Activated B cell treated with CpG ODN at 0.5 μM for 24 hours (primary cell): Measurements from ENCODE around the gene P4HA2. TPM values are rescaled to one million over a fixed set of nuclear protein-coding genes. Genes with fewer than 3 reads are reported as not detected.

ENCODE experiments used
- ATAC-seq: fragments of 200-7000 bp; cut with Tn5 transposase; one replicate; pipeline ENCODE4 v1.10.0; 2021; ENCODE audit warnings: low read depth, mild to moderate bottlenecking, moderate library complexity
- CTCF ChIA-PET: fragments of 350-600 bp; sonication (Branson Sonifier 250); formaldehyde crosslinking; loops from one replicate; lab custom pipeline; 2021; ENCODE audit warnings: antibody characterized with exemption; lab: Charles Lee
- POLR2A ChIA-PET: fragments of 350-600 bp; sonication (Branson Sonifier 250); formaldehyde crosslinking; loops from one replicate; lab custom pipeline; 2021; ENCODE audit warnings: antibody characterized with exemption; lab: Charles Lee
- DNase-seq: peaks from one replicate; pipeline ENCODE4 v3.0.0; 2022
- H3K27ac Mint-ChIP-seq: one replicate; pipeline ENCODE4 v1.8.0; 2020; ENCODE audit warnings: mixed read lengths
- H3K27me3 Mint-ChIP-seq: one replicate; pipeline ENCODE4 v1.8.0; 2021; ENCODE audit warnings: mixed read lengths
- H3K36me3 Mint-ChIP-seq: one replicate; pipeline ENCODE4 v1.8.0; 2021; ENCODE audit warnings: low read depth, mixed read lengths
- H3K4me1 Mint-ChIP-seq: one replicate; pipeline ENCODE4 v1.8.0; 2021; ENCODE audit warnings: mixed read lengths
- H3K4me3 Mint-ChIP-seq: one replicate; pipeline ENCODE4 v1.8.0; 2020; ENCODE audit warnings: mild to moderate bottlenecking, mixed read lengths
- H3K9me3 Mint-ChIP-seq: one replicate; pipeline ENCODE4 v1.8.0; 2020; ENCODE audit warnings: mixed read lengths
- intact Hi-C: fragments of 100-400 bp; cut with micrococcal nuclease; formaldehyde crosslinking; loops from one replicate; pipeline ENCODE4 v1.15.1; 2024
- total RNA-seq: library from RNA; stranded (reverse); gene quantifications from 2 replicates; pipeline ENCODE4 v1.2.3, GENCODE V29; 2022
- TF ChIP-seq, protein P1 (sequence below): fragments of 200-600 bp; IDR thresholded peaks from one replicate; pipeline ENCODE4 v1.8.0; 2022; ENCODE audit warnings: antibody characterized with exemption, mild to moderate bottlenecking

The P4HA2 gene
- total RNA-seq, 1 donor from 2014 or later, result 0.29 TPM

DNA sequence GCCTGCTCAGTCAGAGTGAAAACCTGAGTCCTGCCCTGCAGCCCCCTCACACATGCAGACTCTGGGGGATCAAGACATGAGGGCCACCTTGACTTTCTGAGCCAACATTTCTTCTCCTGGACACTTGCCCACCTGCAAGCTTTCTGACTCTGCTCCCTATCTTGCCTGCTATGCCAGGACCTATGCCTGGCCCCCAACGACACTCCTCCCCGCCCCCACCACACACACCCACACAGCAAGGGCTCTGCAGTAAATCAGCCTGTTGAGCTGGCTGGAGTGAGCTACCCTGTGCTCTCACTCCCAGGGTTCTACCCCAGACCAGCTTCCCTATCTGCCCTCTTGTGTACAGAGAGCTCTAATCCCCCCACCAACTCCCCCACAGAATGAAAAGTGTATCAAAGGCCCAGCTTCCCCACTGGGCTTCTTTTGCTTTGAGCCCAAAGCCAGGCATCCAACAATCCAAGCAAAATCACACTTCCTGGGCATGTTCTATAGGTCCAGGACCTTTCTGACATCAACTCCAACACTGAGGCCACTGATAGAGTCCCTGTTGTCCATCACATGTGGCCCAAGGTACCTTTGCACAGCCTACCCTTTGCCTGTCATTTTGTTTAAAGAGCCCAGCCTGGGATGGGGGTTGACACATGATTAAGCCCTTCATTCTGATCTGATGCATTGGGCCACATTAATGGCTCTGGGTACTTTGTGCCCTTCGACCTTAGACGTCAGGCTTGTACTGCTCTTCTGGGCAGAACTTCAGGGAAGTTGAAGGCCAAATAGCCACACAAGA, 37.1 kb upstream of the P4HA2 start:
- POLR2A ChIA-PET, result no interaction called here
- Mint-ChIP-seq H3K9me3 (no peaks in the 10 kb centered on the region), H3K4me1 (no peaks in the 10 kb centered on the region), H3K27me3 (no peaks in the 10 kb centered on the region), H3K27ac (no peak overlapping the region), H3K36me3 (no peaks in the 10 kb centered on the region), H3K4me3 (no peak overlapping the region)
- intact Hi-C loops, result no loop called here
- DNase-seq (no peak), ATAC-seq (no peak)
- TF ChIP-seq, protein P1, sequence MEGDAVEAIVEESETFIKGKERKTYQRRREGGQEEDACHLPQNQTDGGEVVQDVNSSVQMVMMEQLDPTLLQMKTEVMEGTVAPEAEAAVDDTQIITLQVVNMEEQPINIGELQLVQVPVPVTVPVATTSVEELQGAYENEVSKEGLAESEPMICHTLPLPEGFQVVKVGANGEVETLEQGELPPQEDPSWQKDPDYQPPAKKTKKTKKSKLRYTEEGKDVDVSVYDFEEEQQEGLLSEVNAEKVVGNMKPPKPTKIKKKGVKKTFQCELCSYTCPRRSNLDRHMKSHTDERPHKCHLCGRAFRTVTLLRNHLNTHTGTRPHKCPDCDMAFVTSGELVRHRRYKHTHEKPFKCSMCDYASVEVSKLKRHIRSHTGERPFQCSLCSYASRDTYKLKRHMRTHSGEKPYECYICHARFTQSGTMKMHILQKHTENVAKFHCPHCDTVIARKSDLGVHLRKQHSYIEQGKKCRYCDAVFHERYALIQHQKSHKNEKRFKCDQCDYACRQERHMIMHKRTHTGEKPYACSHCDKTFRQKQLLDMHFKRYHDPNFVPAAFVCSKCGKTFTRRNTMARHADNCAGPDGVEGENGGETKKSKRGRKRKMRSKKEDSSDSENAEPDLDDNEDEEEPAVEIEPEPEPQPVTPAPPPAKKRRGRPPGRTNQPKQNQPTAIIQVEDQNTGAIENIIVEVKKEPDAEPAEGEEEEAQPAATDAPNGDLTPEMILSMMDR, result no peak
- CTCF ChIA-PET, result interaction anchor here (0.6 to 1.4 kb wide), 4 partner anchors 8 to 675 kb away, joined by 3 to 4 read pairs (median 3); no protein-coding TSS in a partner anchor

DNA sequence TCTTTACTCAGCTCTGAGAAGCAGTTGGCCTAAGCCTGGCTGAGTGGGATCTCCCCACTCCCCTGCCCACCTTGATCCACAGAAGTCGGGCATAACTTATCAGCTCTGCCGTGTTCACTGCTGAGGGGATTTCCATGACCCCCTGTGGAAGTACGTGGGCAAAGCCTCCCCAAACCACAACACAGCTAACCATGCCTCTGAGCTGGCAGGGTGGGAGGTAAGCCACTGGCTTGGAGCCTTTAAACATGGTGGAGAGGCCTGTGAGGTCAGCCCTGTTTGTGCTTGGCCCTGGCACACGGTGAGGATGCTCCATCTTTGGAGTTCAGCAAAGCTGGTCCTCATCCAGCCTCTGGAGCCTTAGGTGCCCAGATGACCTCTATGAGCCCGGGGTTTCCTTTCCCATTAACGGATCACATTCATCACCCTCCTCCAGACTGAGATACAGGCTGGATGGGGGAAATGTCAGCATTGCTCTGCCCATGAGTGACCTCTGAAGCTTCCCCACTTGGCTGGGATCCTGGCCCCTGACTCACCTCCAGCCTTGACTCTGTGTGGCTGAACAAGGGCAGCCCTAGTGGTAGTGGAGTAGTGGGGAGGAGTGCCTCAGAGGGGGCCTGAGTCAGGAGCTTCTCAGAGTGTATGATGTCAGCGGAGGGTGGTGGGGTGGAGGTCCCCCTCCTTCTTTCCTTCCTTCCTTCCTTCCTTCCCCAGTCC, 36.1 kb upstream of the P4HA2 start:
- no peaks in the 10 kb centered on the region for H3K4me1 Mint-ChIP-seq
- no peaks in the 10 kb centered on the region for H3K36me3 Mint-ChIP-seq
- no peak for ATAC-seq
- TF ChIP-seq, protein P1, result no peak
- H3K27me3 Mint-ChIP-seq, result peaks cover 5% of the 10 kb centered on the region
- intact Hi-C loops, result no loop called here
- no peak overlapping the region for H3K4me3 Mint-ChIP-seq
- ChIA-PET POLR2A (no interaction called here), CTCF (no interaction called here)
- DNase-seq, result no peak
- H3K9me3 Mint-ChIP-seq, result no peaks in the 10 kb centered on the region
- H3K27ac Mint-ChIP-seq, result no peak overlapping the region

DNA sequence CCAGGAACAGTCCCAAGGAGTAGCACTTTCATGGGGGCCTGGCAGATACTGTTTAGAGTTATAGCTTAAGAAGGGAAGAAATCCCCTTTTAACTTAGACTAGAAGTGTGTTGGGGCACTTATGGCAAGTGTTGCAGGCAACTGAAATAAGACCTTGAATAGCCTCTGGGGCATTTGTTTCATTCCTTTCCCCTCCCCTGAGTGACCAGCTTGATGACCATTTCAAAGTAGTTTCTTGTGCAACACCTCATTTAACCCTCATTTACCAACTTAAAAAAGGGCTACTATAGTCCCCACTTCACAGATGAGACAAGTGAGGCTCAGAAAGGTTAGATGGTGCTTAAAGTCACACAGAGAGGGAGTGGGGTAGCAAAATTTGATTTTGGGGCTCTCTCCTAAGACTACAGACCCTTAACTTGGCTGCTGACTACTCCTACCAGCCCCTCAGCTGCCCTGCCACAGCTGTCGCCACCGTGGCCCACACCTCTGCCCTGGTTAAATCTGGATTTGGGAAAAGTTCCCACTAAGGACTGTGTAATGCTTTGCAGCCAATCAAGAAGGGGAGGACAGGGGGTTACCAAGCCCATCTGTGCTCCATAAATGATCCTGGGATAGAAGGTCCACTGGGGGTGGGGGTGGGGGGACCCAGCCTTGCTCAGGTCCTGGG, 35.4 kb upstream of the P4HA2 start:
- CTCF ChIA-PET, result interaction anchor here (2.0 kb wide), 1 partner anchor 25 kb away, joined by 8 read pairs; no protein-coding TSS in a partner anchor
- H3K4me3 Mint-ChIP-seq, result no peak overlapping the region
- H3K4me1 Mint-ChIP-seq, result no peaks in the 10 kb centered on the region
- no peaks in the 10 kb centered on the region for H3K36me3 Mint-ChIP-seq
- H3K27me3 Mint-ChIP-seq, result peaks cover 5% of the 10 kb centered on the region
- intact Hi-C loops, result no loop called here
- DNase-seq (no peak), ATAC-seq (no peak)
- POLR2A ChIA-PET, result no interaction called here
- TF ChIP-seq, protein P1, result no peak
- no peak overlapping the region for H3K27ac Mint-ChIP-seq
- H3K9me3 Mint-ChIP-seq, result no peaks in the 10 kb centered on the region

DNA sequence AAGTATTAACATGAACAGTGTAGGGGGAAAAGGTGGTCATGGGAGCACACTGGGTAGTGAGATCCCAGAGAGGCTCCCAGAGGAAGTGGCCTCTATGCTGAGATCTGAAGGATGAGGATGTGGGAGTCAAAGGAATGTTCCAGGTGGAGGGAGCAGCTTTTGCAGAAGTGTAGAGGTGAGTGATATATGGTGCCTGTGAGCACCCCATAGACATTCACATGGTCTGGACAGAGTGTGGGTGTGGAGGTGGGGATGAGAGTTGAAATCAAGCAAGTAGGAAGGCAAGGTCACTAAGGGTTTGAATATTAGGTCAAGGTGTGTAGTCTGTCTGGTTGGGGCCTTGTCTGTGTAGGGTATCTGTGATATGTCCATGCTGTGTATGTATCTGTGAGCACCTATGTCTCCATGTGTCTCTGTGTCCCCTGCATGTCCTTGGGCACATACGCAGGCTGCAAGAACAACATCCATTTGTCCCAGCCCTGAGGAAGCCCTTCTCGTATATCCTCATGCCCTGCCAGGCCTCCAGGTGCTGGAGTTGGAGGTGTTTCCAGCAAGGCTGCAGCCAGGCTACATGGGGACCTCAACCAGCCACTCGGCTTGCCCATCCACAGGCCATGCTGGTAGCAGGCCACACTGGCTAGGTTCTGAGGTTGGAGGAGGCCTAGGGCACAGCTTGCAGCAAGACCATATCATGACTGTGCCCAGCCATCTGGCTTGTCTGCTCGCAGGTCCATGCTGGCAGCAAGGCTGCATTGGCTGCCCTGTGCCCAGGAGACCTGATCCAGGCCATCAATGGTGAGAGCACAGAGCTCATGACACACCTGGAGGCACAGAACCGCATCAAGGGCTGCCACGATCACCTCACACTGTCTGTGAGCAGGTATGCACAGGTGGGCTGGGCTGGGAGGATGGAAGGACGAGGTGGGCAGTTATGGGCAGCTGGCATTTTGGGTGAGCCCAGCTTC, 34.5 kb upstream of the P4HA2 start:
- Mint-ChIP-seq H3K4me3 (no peak overlapping the region), H3K27ac (no peak overlapping the region), H3K36me3 (no peaks in the 10 kb centered on the region), H3K27me3 (peaks cover 5% of the 10 kb centered on the region), H3K9me3 (no peaks in the 10 kb centered on the region), H3K4me1 (no peaks in the 10 kb centered on the region)
- DNase-seq, result no peak
- ATAC-seq, result no peak
- intact Hi-C loops, result no loop called here
- ChIA-PET CTCF (interaction anchor here (2.0 kb wide), 1 partner anchor 24 kb away, joined by 8 read pairs; no protein-coding TSS in a partner anchor), POLR2A (no interaction called here)
- TF ChIP-seq, protein P1, result no peak
